Caco-2 (cell line): ENCODE measurements around the gene TUBB1. TPM values are rescaled to one million over a fixed set of nuclear protein-coding genes. Genes with fewer than 3 reads are reported as not detected.

Experiments
- BruUV-seq: library from RNA; stranded (reverse); fragments of 400-500 nt; replicated peaks from 2 replicates; lab custom pipeline; 2021; lab: Mats Ljungman, UMichigan
- CTCF ChIA-PET: fragments of 300-600 bp; sonication (Branson Sonifier 250); formaldehyde crosslinking; loops from one replicate; lab custom pipeline; 2022; ENCODE audit warnings: antibody characterized with exemption; lab: Charles Lee
- POLR2A ChIA-PET: fragments of 300-600 bp; sonication (Branson Sonifier 250); formaldehyde crosslinking; loops from one replicate; lab custom pipeline; 2022; ENCODE audit warnings: antibody characterized with exemption; lab: Charles Lee
- DNase-seq, 2 experiments: peaks; one replicate each; pipeline versions ENCODE4 v3.0.0 to v3.0.0-alpha.2; 2020 to 2022
- H3K27me3 ChIP-seq: replicated peaks from 2 replicates; pipeline ENCODE4 v1.6.0; 2011; ENCODE audit warnings: low read length; ENCODE audit not compliant: control insufficient read depth, insufficient read depth
- H3K36me3 ChIP-seq: 2 replicates; pipeline ENCODE4 v1.5.1; 2011; ENCODE audit warnings: low read length; ENCODE audit not compliant: control insufficient read depth, insufficient read depth
- H3K4me1 ChIP-seq: fragments of 250-450 bp; sonication (Bioruptor Pico); 2 replicates; pipeline ENCODE4 v1.5.1; 2020; ENCODE audit warnings: mild to moderate bottlenecking
- H3K4me3 ChIP-seq: 2 replicates; pipeline ENCODE4 v1.5.1; 2011; ENCODE audit warnings: low read depth, mild to moderate bottlenecking, control low read depth, low read length
- H3K9me3 ChIP-seq: fragments of 250-450 bp; sonication (Bioruptor Pico); 2 replicates; pipeline ENCODE4 v1.5.1; 2020; ENCODE audit warnings: mild to moderate bottlenecking, moderate library complexity
- H3K27ac Mint-ChIP-seq: one replicate; pipeline ENCODE4 v1.8.0; 2022; ENCODE audit warnings: mixed read lengths; ENCODE audit not compliant: unreplicated experiment
- H3K27me3 Mint-ChIP-seq: one replicate; pipeline ENCODE4 v1.8.0; 2022; ENCODE audit warnings: mixed read lengths; ENCODE audit not compliant: insufficient read depth, unreplicated experiment
- H3K36me3 Mint-ChIP-seq: one replicate; pipeline ENCODE4 v1.8.0; 2022; ENCODE audit warnings: mild to moderate bottlenecking, mixed read lengths; ENCODE audit not compliant: insufficient read depth, unreplicated experiment
- H3K4me1 Mint-ChIP-seq: one replicate; pipeline ENCODE4 v1.8.0; 2022; ENCODE audit warnings: low read depth, mixed read lengths; ENCODE audit not compliant: unreplicated experiment
- H3K4me3 Mint-ChIP-seq: one replicate; pipeline ENCODE4 v1.8.0; 2022; ENCODE audit warnings: mild to moderate bottlenecking, moderate library complexity, mixed read lengths; ENCODE audit not compliant: unreplicated experiment
- H3K9me3 Mint-ChIP-seq: one replicate; pipeline ENCODE4 v1.8.0; 2022; ENCODE audit warnings: mixed read lengths; ENCODE audit not compliant: unreplicated experiment
- intact Hi-C: fragments of 100-400 bp; cut with micrococcal nuclease; formaldehyde crosslinking; loops from one replicate; pipeline ENCODE4 v1.10.0; 2022; ENCODE audit not compliant: unreplicated experiment
- total RNA-seq: library from RNA; stranded (reverse); gene quantifications from 2 replicates; pipeline ENCODE4 v1.2.3, GENCODE V29; 2022
- TF ChIP-seq, protein P1 (sequence below), 2 experiments: fragments of 200-600 bp in 1 of 2; IDR thresholded peaks; 1 replicate in 1 of 2; 2 replicates in 1 of 2; pipeline versions ENCODE4 v1.5.1 to v1.8.0; 2011 to 2022; ENCODE audit warnings: antibody characterized with exemption in 1 of 2, control low read depth in 1 of 2, inconsistent platforms in 1 of 2, low read depth in 1 of 2, low read length in 1 of 2, mild to moderate bottlenecking in 1 of 2, moderate library complexity in 1 of 2; ENCODE audit not compliant: insufficient read depth in 1 of 2, severe bottlenecking in 1 of 2, unreplicated experiment in 1 of 2

Gene TUBB1
- total RNA-seq, 1 experiment from 2014 or later = 0.18 TPM

DNA sequence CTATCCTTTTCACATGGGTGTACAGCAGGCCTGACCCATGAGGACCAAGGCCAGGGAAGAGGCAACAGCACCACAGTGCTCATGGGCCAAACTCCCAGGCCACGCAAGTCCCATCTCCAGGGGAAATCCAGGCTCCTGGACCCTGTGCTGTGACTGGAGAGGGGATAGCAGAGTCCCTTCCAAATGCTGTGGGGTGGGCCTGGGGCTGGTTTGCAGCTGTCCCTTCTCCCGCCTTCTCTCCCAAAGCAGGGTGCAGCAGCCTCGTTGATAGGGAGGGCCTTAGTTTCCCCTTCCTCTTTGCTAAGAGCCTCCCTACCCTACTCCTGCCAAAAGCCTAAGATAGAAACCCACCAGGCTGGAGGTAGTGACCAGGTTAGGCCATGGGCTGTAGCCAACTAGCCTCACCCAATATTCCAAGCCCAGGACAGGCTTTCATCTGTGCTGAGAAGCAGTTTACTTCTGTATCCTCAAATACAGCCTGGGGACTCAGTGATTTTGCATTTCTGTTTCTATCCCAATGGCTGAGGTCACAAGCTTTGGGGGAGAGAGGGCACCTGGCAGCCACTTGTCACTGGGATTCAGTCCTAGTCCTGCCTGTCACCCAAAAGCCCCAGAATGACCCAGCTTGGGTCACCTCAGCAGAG, 13.6 kb upstream of the TUBB1 start:
- peaks cover 24% of the 10 kb centered on the region for H3K4me1 ChIP-seq
- no peaks in the 10 kb centered on the region for H3K27me3 ChIP-seq
- H3K9me3 ChIP-seq = no peaks in the 10 kb centered on the region
- H3K27me3 Mint-ChIP-seq = no peaks in the 10 kb centered on the region
- peak overlapping the region; percentile 56 for H3K27ac Mint-ChIP-seq
- POLR2A ChIA-PET = no interaction called here
- peak overlapping the region; percentile 74 for H3K4me3 Mint-ChIP-seq
- BruUV-seq = TSS peak; percentile 29
- peaks cover 13% of the 10 kb centered on the region for H3K36me3 ChIP-seq
- intact Hi-C loops = no loop called here
- CTCF ChIA-PET = no interaction called here
- TF ChIP-seq, protein P1, sequence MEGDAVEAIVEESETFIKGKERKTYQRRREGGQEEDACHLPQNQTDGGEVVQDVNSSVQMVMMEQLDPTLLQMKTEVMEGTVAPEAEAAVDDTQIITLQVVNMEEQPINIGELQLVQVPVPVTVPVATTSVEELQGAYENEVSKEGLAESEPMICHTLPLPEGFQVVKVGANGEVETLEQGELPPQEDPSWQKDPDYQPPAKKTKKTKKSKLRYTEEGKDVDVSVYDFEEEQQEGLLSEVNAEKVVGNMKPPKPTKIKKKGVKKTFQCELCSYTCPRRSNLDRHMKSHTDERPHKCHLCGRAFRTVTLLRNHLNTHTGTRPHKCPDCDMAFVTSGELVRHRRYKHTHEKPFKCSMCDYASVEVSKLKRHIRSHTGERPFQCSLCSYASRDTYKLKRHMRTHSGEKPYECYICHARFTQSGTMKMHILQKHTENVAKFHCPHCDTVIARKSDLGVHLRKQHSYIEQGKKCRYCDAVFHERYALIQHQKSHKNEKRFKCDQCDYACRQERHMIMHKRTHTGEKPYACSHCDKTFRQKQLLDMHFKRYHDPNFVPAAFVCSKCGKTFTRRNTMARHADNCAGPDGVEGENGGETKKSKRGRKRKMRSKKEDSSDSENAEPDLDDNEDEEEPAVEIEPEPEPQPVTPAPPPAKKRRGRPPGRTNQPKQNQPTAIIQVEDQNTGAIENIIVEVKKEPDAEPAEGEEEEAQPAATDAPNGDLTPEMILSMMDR (IDR thresholded peaks at IDR 0.05; ENCODE audit: insufficient read depth in 1 of 2, low read depth in 1 of 2, low read length in 1 of 2, severe bottlenecking in 1 of 2, unreplicated experiment in 1 of 2) = no peak
- H3K4me3 ChIP-seq = peak overlapping the region; percentile 86
- H3K9me3 Mint-ChIP-seq = no peaks in the 10 kb centered on the region
- H3K4me1 Mint-ChIP-seq = peaks cover 8% of the 10 kb centered on the region
- peaks cover 33% of the 10 kb centered on the region for H3K36me3 Mint-ChIP-seq
- peak in 1 of 2 experiments; percentile 37 for DNase-seq

DNA sequence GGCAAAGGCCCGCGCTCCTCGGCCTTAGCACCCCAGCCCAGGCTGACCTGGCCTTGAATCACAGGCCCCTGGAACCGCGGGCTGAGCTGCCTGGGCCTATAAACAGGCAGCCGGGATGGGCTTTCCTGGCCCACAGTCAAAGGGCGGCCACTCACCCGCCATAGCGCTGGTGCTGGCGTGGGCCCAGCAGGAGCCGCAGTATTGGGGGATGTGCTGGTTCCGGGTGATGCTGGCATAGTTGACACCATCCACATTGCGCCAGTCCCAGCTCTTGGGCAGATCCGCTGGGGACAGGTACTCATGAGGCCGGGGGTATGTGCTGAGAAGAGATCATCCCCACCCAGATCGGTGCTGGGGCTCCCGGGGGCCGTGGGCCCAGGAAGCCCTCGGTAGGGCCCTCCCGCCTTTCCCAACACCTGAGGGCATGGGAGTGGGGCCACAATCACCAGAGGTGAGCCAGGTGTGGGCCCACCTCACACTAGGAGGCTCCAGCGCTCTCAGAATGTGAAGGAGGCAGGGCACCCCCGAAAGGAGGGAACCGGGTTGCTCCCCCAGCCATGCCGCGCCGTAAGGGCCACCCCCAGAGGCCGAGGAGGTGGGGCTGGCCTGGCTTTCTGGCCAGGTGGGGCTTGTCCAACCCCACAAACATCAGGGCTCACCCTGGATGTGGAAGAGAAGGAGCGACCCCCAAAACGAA, 12.9 kb upstream of the TUBB1 start:
- Mint-ChIP-seq H3K36me3 (peaks cover 27% of the 10 kb centered on the region), H3K27ac (peak overlapping the region; percentile 56), H3K4me3 (peak overlapping the region; percentile 74), H3K9me3 (no peaks in the 10 kb centered on the region), H3K27me3 (no peaks in the 10 kb centered on the region), H3K4me1 (peaks cover 8% of the 10 kb centered on the region)
- Histone ChIP-seq H3K27me3 (no peaks in the 10 kb centered on the region), H3K36me3 (peaks cover 13% of the 10 kb centered on the region), H3K9me3 (no peaks in the 10 kb centered on the region), H3K4me1 (peaks cover 24% of the 10 kb centered on the region), H3K4me3 (peak overlapping the region; percentile 86)
- TF ChIP-seq, protein P1 (IDR thresholded peaks at IDR 0.05; ENCODE audit: insufficient read depth in 1 of 2, low read depth in 1 of 2, low read length in 1 of 2, severe bottlenecking in 1 of 2, unreplicated experiment in 1 of 2) = no peak
- CTCF ChIA-PET = no interaction called here
- no peak for DNase-seq
- POLR2A ChIA-PET = no interaction called here
- intact Hi-C loops = no loop called here
- BruUV-seq = no TSS peak

DNA sequence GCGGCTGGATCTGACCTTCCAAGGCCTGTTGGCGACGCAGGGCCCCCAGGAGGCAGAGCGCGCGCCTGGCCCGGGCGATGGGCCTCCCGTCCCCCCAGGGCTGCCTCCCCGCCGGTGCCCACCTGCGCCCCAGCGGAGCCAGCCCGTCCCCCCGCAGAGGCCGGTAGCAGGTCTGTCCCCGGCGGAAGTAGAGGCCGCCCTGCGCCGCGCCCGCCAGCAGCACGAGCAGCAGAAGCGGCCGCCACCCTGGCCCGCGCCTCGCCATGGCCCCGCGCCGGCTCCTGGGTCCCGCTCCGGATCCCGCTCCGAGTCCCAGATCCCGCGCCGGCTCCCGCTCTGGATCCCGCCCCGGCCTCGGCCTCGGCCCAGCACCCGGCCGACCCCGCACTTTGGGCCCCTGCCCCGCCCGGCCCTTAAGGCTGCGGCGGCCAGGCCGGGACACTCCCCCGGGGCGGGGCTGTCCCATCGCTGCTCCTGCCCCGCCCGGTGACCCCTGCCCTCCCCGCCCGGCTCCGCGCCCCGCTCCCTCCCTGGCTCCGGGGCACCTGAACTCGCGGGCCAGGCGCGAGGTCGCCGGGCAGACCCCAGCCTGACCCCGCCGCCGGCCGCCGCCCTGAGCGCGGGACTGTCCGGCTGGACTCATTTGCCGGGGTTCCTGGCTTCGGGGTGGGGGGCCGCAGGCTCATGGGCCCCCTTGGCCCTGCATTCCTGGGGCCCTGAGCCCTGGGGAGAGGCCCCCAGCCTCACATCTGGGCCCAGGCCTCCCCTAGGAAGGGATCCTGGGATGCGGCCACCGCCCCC, 12.2 kb upstream of the TUBB1 start, which contains the start of gene CTSZ:
CTSZ (minus strand) TSS at position 391 of the 801 bp plus-strand sequence; CDS start at position 265, 126 bp downstream.
- peaks cover 10% of the 10 kb centered on the region; the same call in 1 of the 2 replicates for H3K36me3 ChIP-seq
- POLR2A ChIA-PET = no interaction called here
- H3K27ac Mint-ChIP-seq = peak within 1 kb of the TSS; percentile 82

More for the DNA sequence above, 12.2 kb upstream of the TUBB1 start, which contains the start of gene CTSZ:
- intact Hi-C loops = loop anchor here (1.0 kb wide), 1 partner anchor 25 kb away; the partner anchor contains the start of gene ATP5F1E
- Mint-ChIP-seq H3K4me1 (peaks cover 8% of the 10 kb centered on the region), H3K4me3 (peak within 1 kb of the TSS; percentile 74), H3K9me3 (no peaks in the 10 kb centered on the region), H3K36me3 (peaks cover 19% of the 10 kb centered on the region), H3K27me3 (no peaks in the 10 kb centered on the region)
- Histone ChIP-seq H3K27me3 (no peaks in the 10 kb centered on the region), H3K9me3 (no peaks in the 10 kb centered on the region), H3K4me1 (peaks cover 24% of the 10 kb centered on the region), H3K4me3 (peak within 1 kb of the TSS; percentile 86)
- peak; percentile 88 to 90 for DNase-seq
- CTCF ChIA-PET = no interaction called here
- TF ChIP-seq, protein P1 (IDR thresholded peaks at IDR 0.05; ENCODE audit: insufficient read depth in 1 of 2, low read depth in 1 of 2, low read length in 1 of 2, severe bottlenecking in 1 of 2, unreplicated experiment in 1 of 2) = no peak
- no TSS peak for BruUV-seq
